ENCODE data around the gene RFX1. TPM values are rescaled to one million over a fixed set of nuclear protein-coding genes. Genes with fewer than 3 reads are reported as not detected.

The RFX1 gene
- total and polyA plus RNA-seq, 9 of the 15 experiments (the other 6 are each of a cell fraction or from before 2014, with no cell fraction given) = 0.14 to 19.3 (median 1.2) TPM

DNA sequence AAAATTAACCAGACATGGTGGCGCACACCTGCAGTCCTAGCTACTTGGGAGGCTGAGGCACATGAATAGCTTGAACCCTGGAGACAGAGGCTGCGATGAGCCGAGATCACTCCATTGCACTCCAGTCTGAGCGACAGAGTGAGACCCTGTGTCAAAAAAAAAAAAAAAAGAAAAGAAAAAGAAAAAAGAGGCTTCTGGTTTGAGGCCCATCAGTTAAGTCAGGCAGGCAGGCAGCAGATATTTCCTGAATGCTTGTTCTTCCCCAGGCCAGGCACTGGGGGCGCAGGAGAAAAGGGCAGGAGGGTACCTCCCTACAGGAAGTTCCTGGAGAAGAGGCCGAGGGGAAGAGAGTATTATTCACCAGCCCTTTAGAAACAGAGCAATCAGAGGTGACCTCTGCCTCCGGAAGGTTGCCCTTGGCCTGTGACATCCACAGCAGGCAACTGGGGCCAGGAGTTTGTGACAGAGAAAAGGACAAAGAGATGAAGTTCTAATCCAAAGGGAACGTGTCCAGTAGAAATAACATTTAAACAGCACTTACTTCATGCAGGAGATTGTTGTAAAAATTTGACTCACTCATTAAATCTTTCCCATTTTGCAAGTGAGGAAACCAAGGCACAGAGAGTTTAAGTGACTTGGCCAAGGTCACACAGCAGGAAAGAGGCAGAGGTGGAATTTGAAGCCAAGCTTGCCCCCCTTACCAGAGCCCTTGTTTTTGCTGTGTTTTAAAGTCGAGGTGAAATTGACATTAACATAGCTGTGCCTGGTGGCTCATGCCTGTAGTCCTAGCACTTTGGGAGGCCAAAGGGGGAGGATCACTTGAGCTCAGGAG is 17.5 kb upstream of the RFX1 start (continued):
- TF ChIP-seq, protein P1, sequence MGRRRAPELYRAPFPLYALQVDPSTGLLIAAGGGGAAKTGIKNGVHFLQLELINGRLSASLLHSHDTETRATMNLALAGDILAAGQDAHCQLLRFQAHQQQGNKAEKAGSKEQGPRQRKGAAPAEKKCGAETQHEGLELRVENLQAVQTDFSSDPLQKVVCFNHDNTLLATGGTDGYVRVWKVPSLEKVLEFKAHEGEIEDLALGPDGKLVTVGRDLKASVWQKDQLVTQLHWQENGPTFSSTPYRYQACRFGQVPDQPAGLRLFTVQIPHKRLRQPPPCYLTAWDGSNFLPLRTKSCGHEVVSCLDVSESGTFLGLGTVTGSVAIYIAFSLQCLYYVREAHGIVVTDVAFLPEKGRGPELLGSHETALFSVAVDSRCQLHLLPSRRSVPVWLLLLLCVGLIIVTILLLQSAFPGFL (CRISPR knock-in tag; IDR thresholded peaks at IDR 0.05) = no peak
- TF ChIP-seq FOSL1 (tag; conservative IDR thresholded peaks at IDR 0.05) = 0 out of 2 replicates have a peak, but pooled peaks have one; percentile 39
- TF ChIP-seq, protein P2, sequence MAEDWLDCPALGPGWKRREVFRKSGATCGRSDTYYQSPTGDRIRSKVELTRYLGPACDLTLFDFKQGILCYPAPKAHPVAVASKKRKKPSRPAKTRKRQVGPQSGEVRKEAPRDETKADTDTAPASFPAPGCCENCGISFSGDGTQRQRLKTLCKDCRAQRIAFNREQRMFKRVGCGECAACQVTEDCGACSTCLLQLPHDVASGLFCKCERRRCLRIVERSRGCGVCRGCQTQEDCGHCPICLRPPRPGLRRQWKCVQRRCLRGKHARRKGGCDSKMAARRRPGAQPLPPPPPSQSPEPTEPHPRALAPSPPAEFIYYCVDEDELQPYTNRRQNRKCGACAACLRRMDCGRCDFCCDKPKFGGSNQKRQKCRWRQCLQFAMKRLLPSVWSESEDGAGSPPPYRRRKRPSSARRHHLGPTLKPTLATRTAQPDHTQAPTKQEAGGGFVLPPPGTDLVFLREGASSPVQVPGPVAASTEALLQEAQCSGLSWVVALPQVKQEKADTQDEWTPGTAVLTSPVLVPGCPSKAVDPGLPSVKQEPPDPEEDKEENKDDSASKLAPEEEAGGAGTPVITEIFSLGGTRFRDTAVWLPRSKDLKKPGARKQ (CRISPR knock-in tag; IDR thresholded peaks at IDR 0.05) = no peak
- TF ChIP-seq ERF (CRISPR knock-in tag; IDR thresholded peaks at IDR 0.05) = no peak
- no peak for TF ChIP-seq MTA1 (IDR thresholded peaks at IDR 0.05; ENCODE audit: borderline replicate concordance)
- no peak for TF ChIP-seq BACH1 (tag; IDR thresholded peaks at IDR 0.05)
- peak; percentile 98 for TF ChIP-seq ESRRA (IDR thresholded peaks at IDR 0.05; ENCODE audit: borderline replicate concordance, low read depth)
- TF ChIP-seq, protein P3, sequence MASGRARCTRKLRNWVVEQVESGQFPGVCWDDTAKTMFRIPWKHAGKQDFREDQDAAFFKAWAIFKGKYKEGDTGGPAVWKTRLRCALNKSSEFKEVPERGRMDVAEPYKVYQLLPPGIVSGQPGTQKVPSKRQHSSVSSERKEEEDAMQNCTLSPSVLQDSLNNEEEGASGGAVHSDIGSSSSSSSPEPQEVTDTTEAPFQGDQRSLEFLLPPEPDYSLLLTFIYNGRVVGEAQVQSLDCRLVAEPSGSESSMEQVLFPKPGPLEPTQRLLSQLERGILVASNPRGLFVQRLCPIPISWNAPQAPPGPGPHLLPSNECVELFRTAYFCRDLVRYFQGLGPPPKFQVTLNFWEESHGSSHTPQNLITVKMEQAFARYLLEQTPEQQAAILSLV (tag; IDR thresholded peaks at IDR 0.05) = no peak
- no peak for TF ChIP-seq CREB1 (IDR thresholded peaks at IDR 0.05)
- no peak for TF ChIP-seq CREB1 (CRISPR knock-in tag; IDR thresholded peaks at IDR 0.05)
- 0 out of 2 replicates have a peak, but pooled peaks have one; percentile 22 for TF ChIP-seq JUND (IDR thresholded peaks at IDR 0.05; ENCODE audit: borderline replicate concordance, low read depth, low read length)
- TF ChIP-seq JUND (tag; IDR thresholded peaks at IDR 0.05; ENCODE audit: borderline replicate concordance, low read depth, low read length) = peak; percentile 19; the same call in 1 of the 3 replicates
- TF ChIP-seq, protein P4, sequence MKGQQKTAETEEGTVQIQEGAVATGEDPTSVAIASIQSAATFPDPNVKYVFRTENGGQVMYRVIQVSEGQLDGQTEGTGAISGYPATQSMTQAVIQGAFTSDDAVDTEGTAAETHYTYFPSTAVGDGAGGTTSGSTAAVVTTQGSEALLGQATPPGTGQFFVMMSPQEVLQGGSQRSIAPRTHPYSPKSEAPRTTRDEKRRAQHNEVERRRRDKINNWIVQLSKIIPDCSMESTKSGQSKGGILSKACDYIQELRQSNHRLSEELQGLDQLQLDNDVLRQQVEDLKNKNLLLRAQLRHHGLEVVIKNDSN (CRISPR knock-in tag; IDR thresholded peaks at IDR 0.05) = no peak
- no peak for TF ChIP-seq ZNF134 (CRISPR knock-in tag; conservative IDR thresholded peaks at IDR 0.05)
- TF ChIP-seq ZNF584 (CRISPR knock-in tag; IDR thresholded peaks at IDR 0.05; ENCODE audit: low read depth) = no peak
- TF ChIP-seq, protein P5, sequence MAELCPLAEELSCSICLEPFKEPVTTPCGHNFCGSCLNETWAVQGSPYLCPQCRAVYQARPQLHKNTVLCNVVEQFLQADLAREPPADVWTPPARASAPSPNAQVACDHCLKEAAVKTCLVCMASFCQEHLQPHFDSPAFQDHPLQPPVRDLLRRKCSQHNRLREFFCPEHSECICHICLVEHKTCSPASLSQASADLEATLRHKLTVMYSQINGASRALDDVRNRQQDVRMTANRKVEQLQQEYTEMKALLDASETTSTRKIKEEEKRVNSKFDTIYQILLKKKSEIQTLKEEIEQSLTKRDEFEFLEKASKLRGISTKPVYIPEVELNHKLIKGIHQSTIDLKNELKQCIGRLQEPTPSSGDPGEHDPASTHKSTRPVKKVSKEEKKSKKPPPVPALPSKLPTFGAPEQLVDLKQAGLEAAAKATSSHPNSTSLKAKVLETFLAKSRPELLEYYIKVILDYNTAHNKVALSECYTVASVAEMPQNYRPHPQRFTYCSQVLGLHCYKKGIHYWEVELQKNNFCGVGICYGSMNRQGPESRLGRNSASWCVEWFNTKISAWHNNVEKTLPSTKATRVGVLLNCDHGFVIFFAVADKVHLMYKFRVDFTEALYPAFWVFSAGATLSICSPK (IDR thresholded peaks at IDR 0.05; ENCODE audit: borderline replicate concordance) = no peak
- TF ChIP-seq NFYB (IDR thresholded peaks at IDR 0.05; ENCODE audit: extremely low read depth, insufficient read length) = no peak
- TF ChIP-seq HDAC1 (IDR thresholded peaks at IDR 0.05) = no peak
- TF ChIP-seq, protein P6, sequence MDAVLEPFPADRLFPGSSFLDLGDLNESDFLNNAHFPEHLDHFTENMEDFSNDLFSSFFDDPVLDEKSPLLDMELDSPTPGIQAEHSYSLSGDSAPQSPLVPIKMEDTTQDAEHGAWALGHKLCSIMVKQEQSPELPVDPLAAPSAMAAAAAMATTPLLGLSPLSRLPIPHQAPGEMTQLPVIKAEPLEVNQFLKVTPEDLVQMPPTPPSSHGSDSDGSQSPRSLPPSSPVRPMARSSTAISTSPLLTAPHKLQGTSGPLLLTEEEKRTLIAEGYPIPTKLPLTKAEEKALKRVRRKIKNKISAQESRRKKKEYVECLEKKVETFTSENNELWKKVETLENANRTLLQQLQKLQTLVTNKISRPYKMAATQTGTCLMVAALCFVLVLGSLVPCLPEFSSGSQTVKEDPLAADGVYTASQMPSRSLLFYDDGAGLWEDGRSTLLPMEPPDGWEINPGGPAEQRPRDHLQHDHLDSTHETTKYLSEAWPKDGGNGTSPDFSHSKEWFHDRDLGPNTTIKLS (IDR thresholded peaks at IDR 0.05; ENCODE audit: borderline replicate concordance, low read depth) = no peak
- peak; percentile 68; the same call in 1 of the 2 replicates for TF ChIP-seq SMARCA5 (IDR thresholded peaks at IDR 0.05)
